ENCODE data around the gene PRDM7. TPM values are rescaled to one million over a fixed set of nuclear protein-coding genes. Genes with fewer than 3 reads are reported as not detected.
A peak's percentile ranks its signal among the peaks of the same experiment; 100 is the strongest.
"Not testable (repeated sequence)": the region's sequence is repeated elsewhere in the genome, so short reads cannot be mapped to it uniquely, and the experiment has no call there.

PRDM7 gene
- total RNA-seq: not detected in 2 replicates

- H3K36me3 Mint-ChIP-seq (ENCODE audit: low read depth): peaks cover 4% of the 10 kb centered on the region
- TF ChIP-seq CTCF (IDR thresholded peaks at IDR 0.05): no peak
- H3K9me3 Mint-ChIP-seq: no peaks in the 10 kb centered on the region
- ChIA-PET CTCF (no interaction called here), POLR2A (no interaction called here)
- H3K4me3 Mint-ChIP-seq: peak within 1 kb of the TSS; percentile 83
- peak; percentile 79 for DNase-seq
- intact Hi-C loops (cut with micrococcal nuclease): no loop called here
- peaks cover 20% of the 10 kb centered on the region for H3K4me1 Mint-ChIP-seq
- H3K27ac Mint-ChIP-seq: peak within 1 kb of the TSS; percentile 75
- peak; percentile 89 for ATAC-seq (ENCODE audit: low read depth)
- H3K27me3 Mint-ChIP-seq: peaks cover 28% of the 10 kb centered on the region
These were observed at the start of gene PRDM7 for GRCh38 chr16:90077240-90077756. PRDM7 (minus strand) TSS chr16:90077331; CDS start chr16:90075910, 1,421 bp downstream.

GRCh38 chr16:90121846-90122245 lies 44.7 kb upstream of the PRDM7 start:
- intact Hi-C loops (cut with micrococcal nuclease); H3K9me3 Mint-ChIP-seq; H3K4me1 Mint-ChIP-seq; DNase-seq; H3K27ac Mint-ChIP-seq; CTCF ChIA-PET; H3K27me3 Mint-ChIP-seq; H3K36me3 Mint-ChIP-seq (ENCODE audit: low read depth); POLR2A ChIA-PET; ATAC-seq (ENCODE audit: low read depth); H3K4me3 Mint-ChIP-seq: not testable (repeated sequence)

- H3K36me3 Mint-ChIP-seq (ENCODE audit: low read depth); ATAC-seq (ENCODE audit: low read depth); CTCF ChIA-PET; H3K27me3 Mint-ChIP-seq; H3K4me3 Mint-ChIP-seq; POLR2A ChIA-PET; H3K4me1 Mint-ChIP-seq; H3K27ac Mint-ChIP-seq; H3K9me3 Mint-ChIP-seq; intact Hi-C loops (cut with micrococcal nuclease); DNase-seq: not testable (repeated sequence)
These were observed 30.5 kb upstream of the PRDM7 start for GRCh38 chr16:90107617-90108016.

DNA sequence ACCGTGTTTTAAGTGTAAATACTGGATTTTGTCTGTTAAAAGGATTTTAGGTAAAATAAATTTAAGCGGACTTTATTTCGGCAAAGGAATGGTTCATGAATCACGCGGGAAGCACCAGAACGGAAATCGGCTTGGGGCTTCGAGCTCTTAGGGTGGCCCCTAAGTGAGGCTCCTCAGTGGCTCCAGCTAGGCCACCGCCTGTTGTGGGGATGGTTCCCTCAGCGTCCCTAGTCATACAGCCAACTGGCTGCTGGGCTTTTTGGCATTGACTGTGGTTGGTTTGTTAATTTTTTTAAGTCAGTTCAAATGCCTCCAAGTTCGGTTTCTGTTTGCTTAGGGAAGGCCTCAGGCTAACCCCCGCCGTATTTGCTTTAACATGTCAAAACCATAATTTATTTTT lies 29.9 kb upstream of the PRDM7 start:
- DNase-seq; H3K27me3 Mint-ChIP-seq; H3K27ac Mint-ChIP-seq; H3K9me3 Mint-ChIP-seq; intact Hi-C loops (cut with micrococcal nuclease); ATAC-seq (ENCODE audit: low read depth); CTCF ChIA-PET; POLR2A ChIA-PET; H3K4me3 Mint-ChIP-seq; H3K4me1 Mint-ChIP-seq; H3K36me3 Mint-ChIP-seq (ENCODE audit: low read depth): not testable (repeated sequence)

- H3K4me3 Mint-ChIP-seq; H3K27ac Mint-ChIP-seq; H3K9me3 Mint-ChIP-seq; H3K27me3 Mint-ChIP-seq; H3K4me1 Mint-ChIP-seq; intact Hi-C loops (cut with micrococcal nuclease); CTCF ChIA-PET; H3K36me3 Mint-ChIP-seq (ENCODE audit: low read depth); POLR2A ChIA-PET: not testable (repeated sequence)
- peak; percentile 30 for DNase-seq
- ATAC-seq (ENCODE audit: low read depth): peak; percentile 88
These were observed 29.1 kb upstream of the PRDM7 start for GRCh38 chr16:90106271-90106670.

- H3K27me3 Mint-ChIP-seq; H3K4me3 Mint-ChIP-seq; CTCF ChIA-PET; H3K36me3 Mint-ChIP-seq (ENCODE audit: low read depth); DNase-seq; H3K9me3 Mint-ChIP-seq; ATAC-seq (ENCODE audit: low read depth); H3K27ac Mint-ChIP-seq; POLR2A ChIA-PET; H3K4me1 Mint-ChIP-seq; intact Hi-C loops (cut with micrococcal nuclease): not testable (repeated sequence)
These were observed 27.6 kb upstream of the PRDM7 start for GRCh38 chr16:90104725-90105124.

- POLR2A ChIA-PET; H3K27ac Mint-ChIP-seq; H3K4me3 Mint-ChIP-seq; H3K36me3 Mint-ChIP-seq (ENCODE audit: low read depth); H3K4me1 Mint-ChIP-seq; CTCF ChIA-PET; intact Hi-C loops (cut with micrococcal nuclease); DNase-seq; ATAC-seq (ENCODE audit: low read depth); H3K9me3 Mint-ChIP-seq; H3K27me3 Mint-ChIP-seq: not testable (repeated sequence)
These were observed 25.2 kb upstream of the PRDM7 start for GRCh38 chr16:90102086-90102884.

DNA sequence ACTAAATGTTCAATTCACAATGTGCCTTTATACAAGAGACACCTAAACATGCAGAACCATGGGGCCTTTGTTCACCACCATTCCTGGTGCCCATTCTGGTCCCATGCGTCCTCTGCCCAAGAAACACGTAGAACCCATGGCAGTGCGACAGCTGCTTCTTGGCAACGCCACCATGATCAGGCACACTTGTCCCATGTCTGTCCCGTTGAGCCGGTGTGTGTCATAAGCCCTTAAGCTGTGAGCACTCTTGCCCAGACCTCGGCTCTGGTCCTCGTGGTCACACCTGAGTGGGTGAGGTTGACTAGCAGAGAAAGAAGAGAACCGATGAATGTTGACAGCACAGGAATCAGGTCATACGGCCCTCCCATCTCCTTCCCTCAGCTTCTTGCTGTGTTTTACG lies 24.2 kb upstream of the PRDM7 start:
- DNase-seq; H3K4me1 Mint-ChIP-seq; H3K4me3 Mint-ChIP-seq; CTCF ChIA-PET; H3K27me3 Mint-ChIP-seq; H3K27ac Mint-ChIP-seq; ATAC-seq (ENCODE audit: low read depth); POLR2A ChIA-PET; H3K9me3 Mint-ChIP-seq; intact Hi-C loops (cut with micrococcal nuclease); H3K36me3 Mint-ChIP-seq (ENCODE audit: low read depth): not testable (repeated sequence)

DNA sequence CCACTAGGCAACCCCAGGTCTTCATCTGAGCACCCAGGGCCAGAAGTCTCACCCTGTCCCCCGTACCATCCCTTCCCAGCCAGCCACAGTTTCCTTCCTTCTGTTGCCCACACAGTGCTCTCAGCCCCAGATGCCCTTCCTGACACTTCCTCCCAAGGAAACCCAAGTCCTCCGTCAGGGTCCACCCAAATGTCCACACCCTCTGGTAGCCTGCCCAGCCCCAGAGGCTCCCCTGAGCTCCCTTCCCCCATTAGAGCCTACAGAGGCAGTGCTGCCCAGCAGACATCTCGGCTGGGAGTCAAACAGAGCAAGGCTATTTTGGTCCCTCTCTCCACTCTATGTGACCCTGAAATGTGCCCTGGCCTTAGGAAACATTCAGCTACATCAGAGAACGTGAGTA lies 23.7 kb upstream of the PRDM7 start:
- DNase-seq; H3K27ac Mint-ChIP-seq; H3K4me3 Mint-ChIP-seq; H3K27me3 Mint-ChIP-seq; POLR2A ChIA-PET; H3K36me3 Mint-ChIP-seq (ENCODE audit: low read depth); H3K4me1 Mint-ChIP-seq; intact Hi-C loops (cut with micrococcal nuclease); H3K9me3 Mint-ChIP-seq; ATAC-seq (ENCODE audit: low read depth); CTCF ChIA-PET: not testable (repeated sequence)

DNA sequence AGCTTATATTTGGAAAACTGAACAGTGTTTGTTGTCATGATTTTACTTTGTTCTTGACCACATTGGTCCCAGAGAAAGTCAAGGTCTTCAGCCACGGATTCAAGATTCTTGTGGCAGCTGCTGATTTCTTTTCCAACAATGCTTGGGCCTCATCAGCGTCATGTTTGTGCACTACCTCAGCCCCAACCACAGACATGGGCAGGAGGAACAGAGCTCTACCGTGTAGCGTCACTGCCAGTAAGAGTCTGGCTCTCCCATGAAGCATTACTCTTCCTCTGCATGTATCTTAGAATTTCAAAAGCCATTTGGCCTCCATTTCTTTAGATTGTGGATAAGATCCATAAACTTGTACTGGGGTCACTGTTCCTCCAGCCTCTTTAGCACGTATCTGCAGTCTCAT lies 23.1 kb upstream of the PRDM7 start:
- H3K4me1 Mint-ChIP-seq; H3K27ac Mint-ChIP-seq; DNase-seq; POLR2A ChIA-PET; H3K36me3 Mint-ChIP-seq (ENCODE audit: low read depth); ATAC-seq (ENCODE audit: low read depth); intact Hi-C loops (cut with micrococcal nuclease); CTCF ChIA-PET; H3K27me3 Mint-ChIP-seq; H3K4me3 Mint-ChIP-seq; H3K9me3 Mint-ChIP-seq: not testable (repeated sequence)

DNA sequence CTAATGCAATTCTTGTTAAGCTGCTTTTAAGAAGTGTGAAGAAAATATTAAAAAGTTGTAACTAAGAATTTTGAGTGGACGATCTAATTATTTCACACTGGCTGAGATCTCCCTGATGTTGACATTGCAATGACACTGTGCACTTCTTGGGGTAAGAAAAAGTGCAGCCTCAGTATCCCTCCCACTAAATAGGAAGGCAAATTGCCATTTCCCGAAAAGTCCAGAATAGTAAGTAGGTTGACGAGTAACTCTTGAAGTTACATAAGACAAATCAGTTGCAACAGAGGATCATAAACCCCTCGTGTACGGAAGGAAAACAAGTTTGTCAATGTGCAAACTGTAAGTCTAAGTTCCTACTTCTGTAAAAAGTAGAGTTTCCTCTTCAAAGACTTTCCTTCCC lies 21.8 kb upstream of the PRDM7 start:
- H3K27me3 Mint-ChIP-seq; ATAC-seq (ENCODE audit: low read depth); H3K27ac Mint-ChIP-seq; H3K36me3 Mint-ChIP-seq (ENCODE audit: low read depth); DNase-seq; H3K4me3 Mint-ChIP-seq; intact Hi-C loops (cut with micrococcal nuclease); H3K9me3 Mint-ChIP-seq; CTCF ChIA-PET; H3K4me1 Mint-ChIP-seq; POLR2A ChIA-PET: not testable (repeated sequence)

Measured in activated B cell treated with CpG ODN at 0.5 μM for 24 hours (primary cell).